ENCODE data around the gene MAD1L1. TPM values are rescaled to one million over a fixed set of nuclear protein-coding genes. Genes with fewer than 3 reads are reported as not detected.

MAD1L1 gene
- total and polyA plus RNA-seq, 2 of the 4 experiments (the other 2 are of a cell fraction) = 29.0 to 40.9 TPM

GRCh38 chr7:2181077-2181854 is 51.5 kb downstream of the MAD1L1 start:
- no peak overlapping the region for H3K4me3 ChIP-seq (ENCODE audit: insufficient read depth, low read depth, low read length)
- no peaks in the 10 kb centered on the region for H4K20me1 ChIP-seq (ENCODE audit: insufficient read depth, low read length)
- DNase-seq (no peak), ATAC-seq (ENCODE audit: low read depth) (no peak)
- no peak for TF ChIP-seq CTCF (conservative IDR thresholded peaks at IDR 0.05; ENCODE audit: low read depth, low read length)
- no peak for TF ChIP-seq MAFK (IDR thresholded peaks at IDR 0.05; ENCODE audit: low read depth, low read length)
- TF ChIP-seq, protein P1, sequence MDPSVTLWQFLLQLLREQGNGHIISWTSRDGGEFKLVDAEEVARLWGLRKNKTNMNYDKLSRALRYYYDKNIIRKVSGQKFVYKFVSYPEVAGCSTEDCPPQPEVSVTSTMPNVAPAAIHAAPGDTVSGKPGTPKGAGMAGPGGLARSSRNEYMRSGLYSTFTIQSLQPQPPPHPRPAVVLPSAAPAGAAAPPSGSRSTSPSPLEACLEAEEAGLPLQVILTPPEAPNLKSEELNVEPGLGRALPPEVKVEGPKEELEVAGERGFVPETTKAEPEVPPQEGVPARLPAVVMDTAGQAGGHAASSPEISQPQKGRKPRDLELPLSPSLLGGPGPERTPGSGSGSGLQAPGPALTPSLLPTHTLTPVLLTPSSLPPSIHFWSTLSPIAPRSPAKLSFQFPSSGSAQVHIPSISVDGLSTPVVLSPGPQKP (IDR thresholded peaks at IDR 0.05; ENCODE audit: borderline replicate concordance, low read depth, low read length) = no peak
- TF ChIP-seq, protein P2, sequence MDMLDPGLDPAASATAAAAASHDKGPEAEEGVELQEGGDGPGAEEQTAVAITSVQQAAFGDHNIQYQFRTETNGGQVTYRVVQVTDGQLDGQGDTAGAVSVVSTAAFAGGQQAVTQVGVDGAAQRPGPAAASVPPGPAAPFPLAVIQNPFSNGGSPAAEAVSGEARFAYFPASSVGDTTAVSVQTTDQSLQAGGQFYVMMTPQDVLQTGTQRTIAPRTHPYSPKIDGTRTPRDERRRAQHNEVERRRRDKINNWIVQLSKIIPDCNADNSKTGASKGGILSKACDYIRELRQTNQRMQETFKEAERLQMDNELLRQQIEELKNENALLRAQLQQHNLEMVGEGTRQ (IDR thresholded peaks at IDR 0.05; ENCODE audit: low read depth, low read length) = no peak
- no peak for TF ChIP-seq NFE2L2 (IDR thresholded peaks at IDR 0.05; ENCODE audit: low read depth, low read length)
- no peak for TF ChIP-seq FOS (IDR thresholded peaks at IDR 0.05; ENCODE audit: low read depth, low read length)
- no peak for TF ChIP-seq RAD21 (IDR thresholded peaks at IDR 0.05; ENCODE audit: low read length)
- no peak for TF ChIP-seq CEBPB (IDR thresholded peaks at IDR 0.05; ENCODE audit: low read depth, low read length)
- no peak for TF ChIP-seq POLR2A (IDR thresholded peaks at IDR 0.05; ENCODE audit: low read depth, low read length)
- TF ChIP-seq BHLHE40 (IDR thresholded peaks at IDR 0.05; ENCODE audit: low read depth, low read length) = no peak
- no peak for TF ChIP-seq MXI1 (IDR thresholded peaks at IDR 0.05; ENCODE audit: borderline replicate concordance, low read depth, low read length)
- no peak for TF ChIP-seq CHD1 (IDR thresholded peaks at IDR 0.05; ENCODE audit: low read depth, low read length)
- no peak for TF ChIP-seq RCOR1 (IDR thresholded peaks at IDR 0.05; ENCODE audit: insufficient replicate concordance, low read length)
- TF ChIP-seq SMC3 (IDR thresholded peaks at IDR 0.05; ENCODE audit: low read depth, low read length) = no peak
- no peak for TF ChIP-seq MAZ (IDR thresholded peaks at IDR 0.05; ENCODE audit: borderline replicate concordance, low read depth, low read length)
- CTCF ChIA-PET = no interaction called here
- no peak overlapping the region for H3K14ac ChIP-seq (replicated peaks; ENCODE audit: low read depth, low read length)
- no peak overlapping the region for H2BK15ac ChIP-seq (ENCODE audit: low read depth, low read length)
- no peak overlapping the region for H3K23ac ChIP-seq (ENCODE audit: low read depth, low read length)
- peaks cover 2% of the 10 kb centered on the region for H3K36me3 ChIP-seq (ENCODE audit: control insufficient read depth, insufficient read depth, low read length)
- H3K9me1 ChIP-seq (ENCODE audit: insufficient read depth, low read length) = peaks cover 3% of the 10 kb centered on the region; the same call in 1 of the 2 replicates
- H3K27me3 ChIP-seq (ENCODE audit: control insufficient read depth, insufficient read depth, low read length) = no peaks in the 10 kb centered on the region
- no peak overlapping the region for H3K18ac ChIP-seq (ENCODE audit: low read depth, low read length)
- H3K56ac ChIP-seq (ENCODE audit: extremely low read depth, insufficient read depth, low read length) = no peak overlapping the region
- H3K27ac ChIP-seq (ENCODE audit: insufficient read depth, low read length) = no peak overlapping the region
- no peak overlapping the region for H2AFZ ChIP-seq (replicated peaks; ENCODE audit: low read length, poor library complexity)
- H4K8ac ChIP-seq (ENCODE audit: low read depth in 2 of 2, low read length in 2 of 2) = no peak overlapping the region
- H4K5ac ChIP-seq (ENCODE audit: low read depth, low read length) = no peak overlapping the region
- H3K9ac ChIP-seq (ENCODE audit: low read depth, low read length) = no peak overlapping the region
- no peak overlapping the region for H3K4me2 ChIP-seq (ENCODE audit: low read depth, low read length)
- no peak overlapping the region for H2AK9ac ChIP-seq (replicated peaks; ENCODE audit: low read depth, low read length, poor library complexity)
- intact Hi-C loops (cut with micrococcal nuclease) (no loop called here), in situ Hi-C loops (cut with MboI; ENCODE audit: low sequenced_read_pairs) (no loop called here), dilution Hi-C loops (cut with HindIII; ENCODE audit: low sequenced_read_pairs, unreplicated experiment) (no loop called here)
- peaks cover 0 to 16% of the 10 kb centered on the region in 2 experiments; a peak in 3 of 4 replicates for H3K79me1 ChIP-seq (ENCODE audit: low read depth in 1 of 2, low read length in 2 of 2)
- no peak overlapping the region for H2BK120ac ChIP-seq (ENCODE audit: low read depth, low read length)
- H3K9me3 ChIP-seq (ENCODE audit: control insufficient read depth, insufficient read depth, low read length) = no peaks in the 10 kb centered on the region
- 80% methylated on average over 1 of the region's 13 CpGs; no CpG with 5 or more reads in 1 of the 2 experiments for WGBS, 2 experiments (ENCODE audit: extremely low coverage in 2 of 2, insufficient read length in 1 of 2)
- H3K4me1 ChIP-seq (ENCODE audit: control insufficient read depth, insufficient read depth, low read length) = no peaks in the 10 kb centered on the region
- H3K4ac ChIP-seq (ENCODE audit: low read depth, low read length) = no peak overlapping the region
- no peak overlapping the region for H2AK5ac ChIP-seq (ENCODE audit: low read depth, low read length)
- POLR2A ChIA-PET (ENCODE audit: unreplicated experiment) = no interaction called here
- no TSS peak for BruUV-seq (replicated peaks)
- H2BK20ac ChIP-seq (ENCODE audit: low read depth, low read length) = no peak overlapping the region
- H4K91ac ChIP-seq (ENCODE audit: insufficient read depth, low read depth, low read length) = no peak overlapping the region
- no peak overlapping the region for H2BK5ac ChIP-seq (ENCODE audit: low read depth, low read length, poor library complexity, severe bottlenecking)
